ENCODE data around the gene C18orf63.

Gene C18orf63

GRCh38 chr18:74367905-74368304, 52.3 kb downstream of the C18orf63 start:
- Histone ChIP-seq H3K27me3 (no peaks in the 10 kb centered on the region), H4K20me1 (no peaks in the 10 kb centered on the region), H3K36me3 (no peaks in the 10 kb centered on the region), H3K9ac (no peak overlapping the region), H3K4me1 (peaks cover 20% of the 10 kb centered on the region), H3K4me3 (no peak overlapping the region), H3K9me3 (peaks cover 8% of the 10 kb centered on the region; the same call in 1 of the 2 replicates), H3K4me2 (no peak overlapping the region), H3K27ac (no peak overlapping the region)
- TF ChIP-seq Cebpa-rat (IDR thresholded peaks at IDR 0.05), result no peak

GRCh38 chr18:74368901-74369705, 53.5 kb downstream of the C18orf63 start:
- peaks cover 23% of the 10 kb centered on the region for H3K4me1 ChIP-seq
- peaks cover 9% of the 10 kb centered on the region; the same call in 1 of the 2 replicates for H3K9me3 ChIP-seq
- H3K9ac ChIP-seq, result peak overlapping the region; percentile 32; the same call in 1 of the 2 replicates
- no peak overlapping the region for H3K4me3 ChIP-seq
- TF ChIP-seq Cebpa-rat (IDR thresholded peaks at IDR 0.05), result no peak
- H3K36me3 ChIP-seq, result no peaks in the 10 kb centered on the region
- H3K4me2 ChIP-seq, result peak overlapping the region; percentile 64
- no peaks in the 10 kb centered on the region for H3K27me3 ChIP-seq
- no peaks in the 10 kb centered on the region for H4K20me1 ChIP-seq
- H3K27ac ChIP-seq, result peak overlapping the region; percentile 59

GRCh38 chr18:74370115-74370514, 54.5 kb downstream of the C18orf63 start:
- Histone ChIP-seq H4K20me1 (no peaks in the 10 kb centered on the region), H3K9me3 (peaks cover 9% of the 10 kb centered on the region; the same call in 1 of the 2 replicates), H3K9ac (no peak overlapping the region), H3K4me1 (peaks cover 26% of the 10 kb centered on the region), H3K27me3 (no peaks in the 10 kb centered on the region), H3K4me2 (peak overlapping the region; percentile 64), H3K27ac (peak overlapping the region; percentile 59; the same call in 1 of the 2 replicates), H3K4me3 (no peak overlapping the region), H3K36me3 (no peaks in the 10 kb centered on the region)
- no peak for TF ChIP-seq Cebpa-rat (IDR thresholded peaks at IDR 0.05)

GRCh38 chr18:74373428-74373827, 57.8 kb downstream of the C18orf63 start:
- H3K27ac ChIP-seq, result no peak overlapping the region
- H3K27me3 ChIP-seq, result no peaks in the 10 kb centered on the region
- no peaks in the 10 kb centered on the region for H3K36me3 ChIP-seq
- H3K4me2 ChIP-seq, result no peak overlapping the region
- H3K9me3 ChIP-seq, result peaks cover 9% of the 10 kb centered on the region; the same call in 1 of the 2 replicates
- H3K4me3 ChIP-seq, result no peak overlapping the region
- H4K20me1 ChIP-seq, result no peaks in the 10 kb centered on the region
- H3K9ac ChIP-seq, result no peak overlapping the region
- H3K4me1 ChIP-seq, result peaks cover 36% of the 10 kb centered on the region
- no peak for TF ChIP-seq Cebpa-rat (IDR thresholded peaks at IDR 0.05)

GRCh38 chr18:74375999-74376398, 60.4 kb downstream of the C18orf63 start:
- Histone ChIP-seq H3K9me3 (peaks cover 24% of the 10 kb centered on the region), H3K4me3 (no peak overlapping the region), H3K4me1 (peaks cover 23% of the 10 kb centered on the region), H3K4me2 (no peak overlapping the region), H4K20me1 (no peaks in the 10 kb centered on the region), H3K27ac (no peak overlapping the region), H3K27me3 (no peaks in the 10 kb centered on the region), H3K36me3 (0 out of 2 replicates have a peak, but pooled peaks cover 4% of the 10 kb centered on the region), H3K9ac (no peak overlapping the region)
- no peak for TF ChIP-seq Cebpa-rat (IDR thresholded peaks at IDR 0.05)

- H4K20me1 ChIP-seq, result no peaks in the 10 kb centered on the region
- no peaks in the 10 kb centered on the region for H3K27me3 ChIP-seq
- no peak overlapping the region for H3K4me2 ChIP-seq
- peaks cover 23% of the 10 kb centered on the region for H3K4me1 ChIP-seq
- no peak for TF ChIP-seq Cebpa-rat (IDR thresholded peaks at IDR 0.05)
- no peak overlapping the region for H3K27ac ChIP-seq
- no peak overlapping the region for H3K9ac ChIP-seq
- peaks cover 25% of the 10 kb centered on the region for H3K9me3 ChIP-seq
- 0 out of 2 replicates have a peak, but pooled peaks cover 7% of the 10 kb centered on the region for H3K36me3 ChIP-seq
- no peak overlapping the region for H3K4me3 ChIP-seq
Observed at GRCh38 chr18:74376523-74376922, 60.9 kb downstream of the C18orf63 start.

- Histone ChIP-seq H3K27ac (peak overlapping the region; percentile 58; the same call in 1 of the 2 replicates), H3K36me3 (0 out of 2 replicates have a peak, but pooled peaks cover 16% of the 10 kb centered on the region), H3K27me3 (no peaks in the 10 kb centered on the region), H3K9me3 (peaks cover 36% of the 10 kb centered on the region), H3K9ac (no peak overlapping the region), H3K4me1 (peaks cover 23% of the 10 kb centered on the region), H3K4me2 (peak overlapping the region; percentile 65), H4K20me1 (no peaks in the 10 kb centered on the region), H3K4me3 (no peak overlapping the region)
- no peak for TF ChIP-seq Cebpa-rat (IDR thresholded peaks at IDR 0.05)
Observed at GRCh38 chr18:74377776-74378175, 62.1 kb downstream of the C18orf63 start.

- no peak for TF ChIP-seq Cebpa-rat (IDR thresholded peaks at IDR 0.05)
- H4K20me1 ChIP-seq, result no peaks in the 10 kb centered on the region
- 0 out of 2 replicates have a peak, but pooled peaks cover 17% of the 10 kb centered on the region for H3K36me3 ChIP-seq
- no peak overlapping the region for H3K4me3 ChIP-seq
- no peak overlapping the region for H3K9ac ChIP-seq
- H3K27me3 ChIP-seq, result no peaks in the 10 kb centered on the region
- peaks cover 36% of the 10 kb centered on the region for H3K9me3 ChIP-seq
- peaks cover 23% of the 10 kb centered on the region for H3K4me1 ChIP-seq
- peak overlapping the region; percentile 65 for H3K4me2 ChIP-seq
- peak overlapping the region; percentile 58; the same call in 1 of the 2 replicates for H3K27ac ChIP-seq
Observed at GRCh38 chr18:74378179-74378682, 62.6 kb downstream of the C18orf63 start.

- no peak overlapping the region for H3K4me3 ChIP-seq
- no peak overlapping the region for H3K9ac ChIP-seq
- H3K36me3 ChIP-seq, result 0 out of 2 replicates have a peak, but pooled peaks cover 17% of the 10 kb centered on the region
- H3K27me3 ChIP-seq, result no peaks in the 10 kb centered on the region
- no peak overlapping the region for H3K4me2 ChIP-seq
- peaks cover 40% of the 10 kb centered on the region for H3K9me3 ChIP-seq
- TF ChIP-seq Cebpa-rat (IDR thresholded peaks at IDR 0.05), result no peak
- no peak overlapping the region for H3K27ac ChIP-seq
- H4K20me1 ChIP-seq, result no peaks in the 10 kb centered on the region
- H3K4me1 ChIP-seq, result peaks cover 34% of the 10 kb centered on the region
Observed at GRCh38 chr18:74380916-74381315, 65.3 kb downstream of the C18orf63 start.
